OCI-LY7 (cell line): ENCODE measurements around the gene GZF1. TPM values are rescaled to one million over a fixed set of nuclear protein-coding genes. Genes with fewer than 3 reads are reported as not detected.

Experiments
- BruUV-seq: library from RNA; stranded (reverse); fragments of 400-500 nt; replicated peaks from 2 replicates; lab custom pipeline; 2021; lab: Mats Ljungman, UMichigan
- CTCF ChIA-PET: fragments of 300-600 bp; sonication (Branson Sonifier 250); formaldehyde crosslinking; loops from one replicate; lab custom pipeline; 2022; ENCODE audit warnings: antibody characterized with exemption; ENCODE audit not compliant: unreplicated experiment; lab: Charles Lee
- POLR2A ChIA-PET: fragments of 300-600 bp; sonication (Branson Sonifier 250); formaldehyde crosslinking; loops from one replicate; lab custom pipeline; 2022; ENCODE audit warnings: antibody characterized with exemption; lab: Charles Lee
- DNase-seq: peaks from one replicate; pipeline ENCODE4 v3.0.0-alpha.2; 2015; ENCODE audit warnings: low spot score
- H2AFZ ChIP-seq: fragments of 200-600 bp; sonication (generic), shearing (Covaris generic); 2 replicates; pipeline ENCODE4 v1.6.1; 2014; ENCODE audit warnings: mild to moderate bottlenecking, antibody characterized with exemption, low read length, moderate library complexity
- H3K27ac ChIP-seq: fragments of 200-600 bp; sonication (generic); 2 replicates; pipeline ENCODE4 v1.5.1; 2014; ENCODE audit warnings: mixed run types, low read depth, mild to moderate bottlenecking, moderate library complexity, low read length, inconsistent platforms; ENCODE audit not compliant: poor library complexity, severe bottlenecking
- H3K36me3 ChIP-seq: fragments of 200-600 bp; sonication (generic); 2 replicates; pipeline ENCODE4 v1.6.1; 2014; ENCODE audit warnings: mild to moderate bottlenecking, antibody characterized with exemption, low read length, moderate library complexity, mixed read lengths; ENCODE audit not compliant: insufficient read depth
- H3K4me1 ChIP-seq: fragments of 200-600 bp; sonication (generic); 2 replicates; pipeline ENCODE4 v1.5.1; 2014; ENCODE audit warnings: mild to moderate bottlenecking, low read length; ENCODE audit not compliant: insufficient read depth, poor library complexity, severe bottlenecking
- H3K4me2 ChIP-seq: fragments of 200-600 bp; sonication (generic); 2 replicates; pipeline ENCODE4 v1.6.1; 2014; ENCODE audit warnings: mild to moderate bottlenecking, low read length
- H3K4me3 ChIP-seq: fragments of 200-600 bp; sonication (generic); 2 replicates; pipeline ENCODE4 v1.5.1; 2014; ENCODE audit warnings: mild to moderate bottlenecking, low read depth, low read length; ENCODE audit not compliant: poor library complexity, severe bottlenecking
- H3K79me2 ChIP-seq: fragments of 200-600 bp; sonication (generic); 2 replicates; pipeline ENCODE4 v1.6.1; 2016; ENCODE audit warnings: low read depth, mild to moderate bottlenecking, low read length, moderate library complexity, mixed read lengths; ENCODE audit not compliant: insufficient read depth
- H3K9me2 ChIP-seq: fragments of 200-600 bp; sonication (generic); 2 replicates; pipeline ENCODE4 v1.6.1; 2016; ENCODE audit warnings: mild to moderate bottlenecking, low read length, mixed read lengths; ENCODE audit not compliant: insufficient read depth
- H3K9me3 ChIP-seq: fragments of 200-600 bp; sonication (generic); 2 replicates; pipeline ENCODE4 v1.6.1; 2014; ENCODE audit warnings: mild to moderate bottlenecking, mixed run types, low read length, mixed read lengths
- H4K20me1 ChIP-seq: fragments of 200-600 bp; sonication (generic); 2 replicates; pipeline ENCODE4 v1.6.1; 2014; ENCODE audit warnings: mild to moderate bottlenecking, antibody characterized with exemption, low read length, moderate library complexity, mixed read lengths; ENCODE audit not compliant: insufficient read depth
- CTCF ChIP-seq: fragments of 200-600 bp; sonication (generic); conservative IDR thresholded peaks from 2 replicates; pipeline ENCODE4 v1.5.1; 2014; ENCODE audit warnings: mild to moderate bottlenecking, antibody characterized with exemption, low read length, moderate library complexity, mixed read lengths
- EZH2phosphoT487 ChIP-seq: fragments of 200-600 bp; sonication (generic); IDR thresholded peaks from 2 replicates; pipeline ENCODE4 v1.6.1; 2018; ENCODE audit warnings: low read depth, borderline replicate concordance, mild to moderate bottlenecking, mixed run types, antibody characterized with exemption, low read length, moderate library complexity, mixed read lengths
- intact Hi-C: fragments of 100-400 bp; cut with micrococcal nuclease; formaldehyde crosslinking; loops from one replicate; pipeline ENCODE4 v1.10.0; 2022; ENCODE audit not compliant: unreplicated experiment
- total RNA-seq, 2 experiments: library from RNA; depleted of rRNA in 1 of 2; stranded (reverse); fragments of >200 nt in 1 of 2; shearing (Covaris generic) in 1 of 2; gene quantifications; 2 replicates each; pipeline ENCODE4 v1.2.3, GENCODE V29; 2014 to 2022

The GZF1 gene
- total RNA-seq, 2 experiments from 2014 or later = 17.1 to 17.7 TPM

- H3K27ac ChIP-seq = peak overlapping the region; percentile 92
- peak overlapping the region; percentile 47; the same call in 1 of the 2 replicates for H2AFZ ChIP-seq
- DNase-seq = peak; percentile 62
- peaks cover 51% of the 10 kb centered on the region for H3K79me2 ChIP-seq
- no TSS peak for BruUV-seq
- CTCF ChIA-PET = interaction anchor here (2.5 kb wide), 1 partner anchor 7 kb away, joined by 13 read pairs; no protein-coding TSS in a partner anchor
- intact Hi-C loops = loop anchor here (1.0 kb wide), 2 partner anchors 7 to 70 kb away; partner anchors contain the start of gene NAPB
- peaks cover 18% of the 10 kb centered on the region for H4K20me1 ChIP-seq
- peaks cover 36% of the 10 kb centered on the region for H3K36me3 ChIP-seq
- H3K9me2 ChIP-seq = no peaks in the 10 kb centered on the region
- POLR2A ChIA-PET = interaction anchor here (1.0 to 2.3 kb wide), 7 partner anchors 7 to 72 kb away, joined by 3 to 25 read pairs (median 7); partner anchors contain the start of gene NAPB
- no peak for TF ChIP-seq EZH2phosphoT487
- no peak for TF ChIP-seq CTCF
- H3K4me1 ChIP-seq = peaks cover 22% of the 10 kb centered on the region
- peak overlapping the region; percentile 82 for H3K4me2 ChIP-seq
- H3K4me3 ChIP-seq = peak overlapping the region; percentile 97
- H3K9me3 ChIP-seq = no peaks in the 10 kb centered on the region
These were observed 10.8 kb upstream of the GZF1 start for GRCh38 chr20:23350904-23351838.

- Histone ChIP-seq H2AFZ (no peak overlapping the region), H3K9me3 (no peaks in the 10 kb centered on the region), H3K9me2 (no peaks in the 10 kb centered on the region), H3K79me2 (peaks cover 45% of the 10 kb centered on the region), H3K4me3 (no peak overlapping the region), H3K4me2 (no peak overlapping the region), H3K27ac (no peak overlapping the region), H3K36me3 (peaks cover 38% of the 10 kb centered on the region), H4K20me1 (peaks cover 17% of the 10 kb centered on the region), H3K4me1 (peaks cover 40% of the 10 kb centered on the region)
- DNase-seq = no peak
- CTCF ChIA-PET = no interaction called here
- intact Hi-C loops = no loop called here
- BruUV-seq = no TSS peak
- TF ChIP-seq EZH2phosphoT487 (no peak), CTCF (no peak)
- POLR2A ChIA-PET = no interaction called here
These were observed 5.8 kb upstream of the GZF1 start for GRCh38 chr20:23356203-23356602.
